NOMO-1 treated with dmso at 0.1 percent for 144 hours (cell line): ENCODE results near the gene NPSR1.

Experiments
- DNase-seq: peaks from one replicate; lab custom pipeline; 2025; ENCODE audit not compliant: unreplicated experiment; lab: John Stamatoyannopoulos, UW

The NPSR1 gene

DNA sequence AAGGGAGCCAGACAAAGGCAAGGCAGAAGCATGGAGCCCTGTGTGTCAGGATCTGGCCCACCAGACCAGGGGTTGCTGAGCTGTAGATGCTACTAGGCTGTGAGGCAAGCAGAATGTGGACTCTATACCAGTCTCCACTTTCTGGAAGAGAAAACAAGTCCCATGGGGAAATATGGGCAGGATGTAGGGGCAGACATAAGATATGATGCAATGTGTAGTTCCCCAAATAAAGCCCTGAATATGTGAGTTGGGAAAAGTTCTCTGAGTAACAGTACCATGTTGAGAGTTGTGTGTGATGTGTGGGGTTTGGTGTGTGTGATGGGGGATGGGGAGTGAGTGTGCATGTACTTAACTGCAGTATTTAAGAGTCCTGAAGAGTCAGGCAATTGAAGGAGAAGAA, 62.3 kb downstream of the NPSR1 start:
- no peak for DNase-seq

DNA sequence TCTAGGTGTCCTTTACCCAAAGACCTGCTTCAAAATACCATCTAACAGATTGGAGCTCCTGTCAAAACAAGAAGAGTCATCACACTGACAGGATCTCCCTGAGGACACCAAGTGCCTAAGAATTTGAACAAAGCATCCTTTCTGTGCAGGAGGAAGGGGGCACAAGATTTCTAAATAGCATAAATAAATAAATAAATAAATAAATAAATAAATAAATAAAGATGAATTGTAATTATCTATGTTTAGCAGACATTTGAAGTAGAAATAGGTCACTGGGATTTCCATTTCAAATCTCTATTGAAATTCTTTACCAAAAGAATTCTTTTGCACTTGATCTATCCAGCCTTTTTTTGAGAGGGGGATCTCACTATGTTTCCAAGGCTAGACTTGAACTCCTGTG, 65.3 kb downstream of the NPSR1 start:
- no peak for DNase-seq

DNA sequence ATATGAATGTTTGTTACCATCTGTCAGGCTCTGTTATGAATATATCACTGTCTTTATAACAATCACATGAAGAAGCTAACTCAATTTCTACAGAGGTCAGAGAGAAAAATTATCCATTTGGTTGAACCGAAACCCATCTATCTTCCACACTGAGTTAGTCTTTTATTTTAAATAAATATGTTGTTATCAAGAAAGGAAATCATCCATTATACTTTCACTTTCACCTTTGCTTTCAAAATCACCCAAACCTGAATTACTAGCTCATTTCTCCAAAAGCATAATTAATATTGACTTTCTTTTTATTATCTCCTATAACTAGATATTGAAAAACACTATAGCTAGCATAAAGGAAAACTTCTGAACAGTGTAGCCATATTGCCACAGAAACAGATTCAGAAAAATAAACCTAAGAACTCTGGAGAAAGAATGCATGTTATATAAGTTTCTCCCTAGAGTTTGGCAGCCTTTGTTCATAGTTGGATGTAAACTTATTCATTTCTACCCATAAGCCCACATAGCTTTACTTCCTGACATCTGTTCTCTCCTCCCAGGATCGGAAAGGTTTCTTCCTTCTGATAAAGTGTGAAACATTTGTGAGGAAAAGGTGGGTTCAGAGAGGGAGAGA, 66.0 kb downstream of the NPSR1 start:
- no peak for DNase-seq

DNA sequence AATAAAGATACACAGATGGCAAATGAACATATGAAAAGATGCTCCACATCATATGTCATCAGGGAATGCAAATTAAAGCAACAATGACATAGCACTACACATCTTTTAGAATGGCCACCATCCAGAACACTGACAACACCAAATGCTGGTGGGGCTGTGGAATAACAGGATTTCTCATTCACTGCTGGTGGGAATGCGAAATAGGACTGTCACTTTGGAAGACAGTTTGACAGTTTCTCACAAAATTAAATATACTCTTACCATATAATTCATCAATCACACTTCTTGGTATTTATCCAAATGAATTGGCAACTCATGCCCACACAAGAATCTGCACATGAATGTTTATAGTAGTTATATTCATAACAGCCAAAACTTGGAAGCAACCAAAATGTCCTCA, 68.2 kb downstream of the NPSR1 start:
- DNase-seq, result no peak

DNA sequence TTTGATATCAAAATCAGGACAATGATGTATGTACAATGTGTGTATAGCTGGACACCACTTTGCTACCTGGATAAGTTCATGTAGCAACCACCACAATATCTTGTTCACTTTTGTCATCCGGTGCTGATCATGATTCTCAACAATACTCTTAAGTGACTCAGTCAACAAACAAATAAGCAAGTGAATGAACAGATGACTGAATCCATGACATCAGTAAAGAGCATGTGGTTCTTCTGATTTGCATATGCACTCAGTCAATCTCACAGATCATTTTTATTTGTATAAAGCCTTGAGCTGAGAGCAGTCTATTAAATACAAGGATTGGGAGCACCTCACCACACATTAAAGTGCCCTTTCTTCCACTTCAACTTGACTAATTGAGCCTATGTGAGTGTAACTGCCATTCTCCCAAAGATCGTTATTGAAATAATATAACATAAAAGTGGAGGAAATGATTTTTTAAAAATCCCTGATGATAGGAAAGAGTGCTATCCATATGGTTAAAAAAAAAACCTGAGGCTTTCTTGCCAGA, 69.5 kb downstream of the NPSR1 start:
- no peak for DNase-seq

DNA sequence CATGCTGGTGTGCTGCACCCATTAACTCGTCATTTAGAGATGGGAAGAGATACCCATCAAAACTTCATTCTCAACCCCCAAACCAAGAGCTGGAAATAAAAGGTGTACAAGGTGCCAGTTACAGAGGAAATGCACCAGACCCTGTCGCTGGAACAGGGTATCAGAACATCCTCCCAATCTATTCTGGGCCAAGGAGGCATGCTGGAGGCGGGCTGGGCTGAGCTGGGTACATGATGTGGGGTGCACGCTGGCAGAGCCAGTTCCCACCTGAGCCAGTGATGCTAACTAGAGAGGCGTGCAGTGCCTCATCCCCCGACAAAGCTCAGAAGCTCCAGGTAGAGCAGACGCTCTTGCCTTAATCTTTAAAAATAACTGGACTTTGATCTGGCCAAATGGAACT, 70.1 kb downstream of the NPSR1 start:
- no peak for DNase-seq

DNA sequence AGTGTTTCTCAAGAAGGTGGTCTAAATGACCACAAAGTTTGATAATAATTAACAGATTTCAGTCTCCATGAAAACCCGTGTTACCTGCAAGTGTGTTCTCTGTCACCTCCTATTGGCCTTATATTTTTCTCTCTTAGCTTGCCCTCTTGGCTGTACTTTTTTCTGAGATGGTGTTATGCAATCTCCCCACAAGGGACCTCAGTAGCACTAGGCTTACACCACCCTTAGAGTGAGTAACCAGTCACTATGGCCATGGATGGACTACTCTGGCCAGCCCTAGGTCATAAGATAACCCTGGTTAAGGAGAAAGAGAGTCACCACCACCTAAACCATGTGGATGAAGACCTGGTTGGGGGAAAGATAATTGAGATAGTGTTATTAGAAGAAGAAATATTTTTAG, 76.8 kb downstream of the NPSR1 start:
- no peak for DNase-seq

DNA sequence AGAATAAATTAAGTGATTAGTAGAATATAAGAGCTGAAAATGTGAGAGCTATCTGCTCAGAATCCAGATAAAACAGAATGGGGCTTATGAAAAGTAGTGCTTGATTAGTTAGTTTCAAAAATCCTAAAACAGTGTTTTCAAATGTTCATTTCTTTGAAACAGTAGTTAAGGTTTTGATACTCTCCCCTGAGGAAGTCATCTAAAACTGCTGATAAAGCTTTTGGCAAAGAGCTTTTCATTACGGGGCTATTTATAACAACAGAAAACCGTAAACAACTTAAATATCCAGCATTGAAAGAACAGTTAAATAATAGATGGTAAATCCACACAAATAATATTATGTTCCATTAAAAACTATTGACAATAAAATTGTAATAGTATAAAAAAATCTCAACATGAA, 77.5 kb downstream of the NPSR1 start:
- DNase-seq, result no peak

DNA sequence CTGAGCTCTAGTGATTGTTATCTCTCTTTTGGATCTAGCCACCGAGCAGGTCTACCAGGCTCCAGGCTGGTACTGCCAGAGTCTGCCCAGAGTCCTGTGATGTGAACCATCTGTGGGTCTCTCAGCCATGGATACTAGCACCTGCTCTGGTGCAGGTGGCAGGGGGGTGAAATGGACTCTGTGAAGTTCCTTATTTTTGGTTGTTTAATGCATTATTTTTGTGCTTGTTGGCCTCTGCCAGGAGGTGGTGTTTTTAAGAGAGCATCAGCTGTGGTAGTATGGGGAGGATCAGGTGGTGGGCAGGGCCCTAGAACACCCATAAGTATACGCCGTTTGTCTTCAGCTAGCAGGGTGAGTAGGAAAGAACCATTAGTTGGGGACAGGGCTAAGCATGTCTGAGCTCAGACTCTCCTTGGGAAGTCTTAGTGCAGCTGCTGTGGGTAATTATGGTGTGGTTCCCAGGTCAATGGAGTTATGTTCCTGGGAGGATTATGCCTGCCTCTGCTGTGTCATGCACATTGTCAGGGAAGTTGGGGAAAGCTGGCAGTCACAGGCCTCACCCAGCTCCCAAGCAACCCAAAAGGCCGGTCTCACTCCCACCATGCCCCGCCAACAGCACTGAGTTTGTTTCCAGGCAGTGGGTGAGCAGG, 81.8 kb downstream of the NPSR1 start:
- no peak for DNase-seq

DNA sequence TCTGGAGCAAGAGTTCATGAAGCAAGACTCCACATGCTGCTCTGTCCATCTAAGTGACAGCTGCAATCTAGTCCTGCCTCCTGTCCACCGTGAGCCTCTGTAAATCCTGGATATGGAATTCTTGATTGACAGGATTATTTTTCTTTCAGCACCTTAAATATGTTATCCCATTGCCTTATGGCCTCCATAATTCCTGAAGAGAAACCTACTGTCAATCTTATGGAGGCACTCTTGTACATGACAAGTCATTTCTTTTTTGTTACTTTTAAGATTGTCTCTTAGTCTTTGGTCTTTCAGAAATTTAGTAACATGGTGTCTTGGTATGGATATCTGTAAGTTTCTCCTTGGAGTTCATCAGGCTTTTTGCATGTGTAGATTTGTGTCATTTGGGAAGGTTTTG, 82.8 kb downstream of the NPSR1 start:
- no peak for DNase-seq

DNA sequence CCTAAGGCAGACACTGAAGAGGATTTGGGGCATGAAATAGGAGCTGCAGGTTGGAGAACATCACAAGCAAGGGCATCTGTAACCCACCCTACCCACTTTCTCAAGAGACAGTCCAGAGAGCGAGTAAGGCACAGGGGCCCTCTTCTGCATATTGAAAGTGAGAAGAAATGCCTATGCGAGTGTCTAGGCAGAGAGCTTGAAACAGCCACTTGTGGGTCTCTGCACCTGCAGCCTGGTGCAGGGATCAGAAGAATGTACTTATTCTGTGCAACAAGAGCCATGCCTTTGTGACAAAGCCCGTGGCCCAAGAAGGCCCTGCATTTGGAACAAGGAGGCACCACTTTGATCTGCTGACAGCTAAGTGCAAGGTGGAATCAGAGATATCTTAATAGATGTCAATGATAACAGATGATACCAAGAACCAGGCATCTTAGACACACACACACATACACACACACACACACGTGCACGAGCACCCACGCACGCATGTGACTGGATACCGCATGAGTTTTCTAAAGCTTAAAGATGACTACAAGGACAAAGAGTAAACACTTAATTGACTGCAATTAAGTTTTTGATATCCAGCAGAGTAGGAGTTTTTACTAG, 89.3 kb downstream of the NPSR1 start:
- no peak for DNase-seq

DNA sequence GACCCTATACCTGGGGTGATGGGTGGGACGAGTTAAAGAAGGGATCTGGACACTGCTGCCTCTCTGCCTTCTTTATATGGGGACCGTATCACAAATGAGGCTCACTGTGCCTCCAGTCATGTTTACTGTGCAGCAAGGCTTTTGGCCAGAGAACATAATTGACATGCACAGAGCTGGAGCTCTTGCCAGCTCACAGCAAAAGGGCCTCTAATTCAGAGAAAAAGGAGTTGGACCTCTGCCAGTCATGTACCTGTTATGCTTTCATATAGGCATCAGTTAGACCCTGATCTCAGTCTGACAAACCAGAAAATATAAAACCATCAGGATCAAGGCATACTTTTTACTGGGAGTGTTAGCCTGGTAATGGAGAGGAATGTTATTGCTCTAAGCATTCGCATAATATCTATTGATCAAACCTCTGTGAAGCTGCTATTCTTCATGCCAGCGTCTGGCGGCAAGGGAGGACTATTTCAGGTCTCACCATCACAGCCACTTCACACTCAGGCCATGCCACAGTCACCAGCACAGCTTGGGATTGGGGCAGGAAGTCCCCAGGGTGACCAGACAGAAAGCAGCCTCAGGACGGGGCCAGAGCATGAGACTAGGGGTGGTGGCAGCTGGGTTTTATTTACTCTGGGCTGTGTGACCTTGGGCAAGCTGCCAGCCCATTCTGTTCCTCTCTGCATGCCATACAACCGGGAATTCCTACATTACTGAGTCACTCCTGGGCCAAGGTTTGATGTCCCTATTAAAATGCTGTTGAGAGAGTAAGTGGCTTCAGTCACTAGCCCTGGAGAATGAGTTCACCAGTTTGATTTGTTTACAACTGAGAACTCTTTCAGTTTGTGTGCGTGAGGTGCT, 90.1 kb downstream of the NPSR1 start:
- no peak for DNase-seq

DNA sequence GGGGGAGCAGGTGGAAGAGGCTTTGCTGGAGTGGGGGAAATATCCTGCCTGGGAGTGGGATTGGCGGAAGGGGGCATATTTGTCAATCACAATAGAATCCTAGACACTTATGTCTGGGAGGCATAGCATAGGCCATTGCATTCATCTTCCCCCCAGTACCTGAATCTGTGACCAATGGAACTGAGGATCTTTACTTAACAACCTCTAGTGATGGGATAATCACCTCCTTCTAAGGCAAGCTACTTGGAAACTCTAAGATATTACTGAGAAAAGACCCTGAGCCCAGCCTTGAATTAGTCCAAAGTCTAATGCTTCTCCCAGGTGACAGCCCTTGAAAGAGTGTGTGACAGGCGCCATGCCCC, 90.7 kb downstream of the NPSR1 start:
- no peak for DNase-seq

DNA sequence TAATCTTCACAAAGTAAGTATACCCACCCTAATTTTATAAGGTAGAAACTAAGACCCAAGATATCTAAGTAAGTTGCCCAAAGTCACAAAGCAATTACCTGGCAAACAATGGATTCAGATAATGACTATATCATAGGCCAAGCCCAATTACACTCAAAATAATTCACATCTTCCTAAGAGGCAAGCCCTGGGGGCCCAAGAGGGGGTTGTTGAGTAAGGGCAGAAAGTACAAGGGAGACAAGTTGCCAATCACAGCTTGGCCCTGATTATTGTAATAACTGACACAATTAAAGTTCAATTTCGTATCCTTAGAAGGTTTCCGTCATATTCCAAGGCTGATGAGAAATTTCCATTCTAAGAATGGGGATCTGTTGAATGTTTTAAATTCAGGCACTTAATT, 91.4 kb downstream of the NPSR1 start:
- no peak for DNase-seq

DNA sequence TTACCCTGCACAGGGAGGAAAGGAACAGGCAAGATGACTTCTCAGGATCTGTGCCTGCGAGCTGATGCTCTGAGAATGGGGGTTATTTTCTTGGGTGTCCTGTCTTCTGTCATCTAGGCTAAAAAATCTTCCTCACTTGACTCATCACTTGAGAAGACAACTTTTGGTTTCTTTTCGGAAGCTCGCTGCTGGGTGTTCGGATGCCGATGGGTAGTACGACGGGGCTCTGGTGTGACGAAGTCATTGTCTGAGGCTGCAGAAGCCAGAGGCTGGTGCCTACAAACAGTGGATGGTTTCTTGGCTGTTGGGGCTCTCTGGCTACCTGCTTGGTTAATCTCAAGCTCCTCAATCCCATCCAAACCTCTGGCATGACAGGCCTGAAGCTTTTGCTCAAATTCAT, 92.2 kb downstream of the NPSR1 start:
- DNase-seq, result no peak

DNA sequence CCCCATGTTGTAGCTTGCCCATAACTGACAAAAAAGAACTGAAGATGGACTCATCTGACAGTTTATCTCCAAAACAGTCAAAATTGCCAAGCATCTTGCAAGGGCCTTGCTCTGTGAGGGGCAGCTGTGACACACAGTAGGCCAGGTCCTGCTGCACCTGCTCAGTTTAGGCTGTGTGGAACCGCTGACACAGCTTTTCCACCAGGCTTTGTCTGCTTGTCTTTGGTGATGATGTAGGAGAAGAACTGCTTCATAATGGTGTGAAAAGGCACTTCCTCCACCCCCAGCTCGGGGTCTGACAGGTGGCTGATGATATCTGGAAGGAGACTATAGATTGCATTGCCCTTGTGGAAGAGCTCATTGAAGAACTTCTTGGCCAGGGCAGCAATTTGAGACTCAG, 92.6 kb downstream of the NPSR1 start:
- DNase-seq, result no peak

DNA sequence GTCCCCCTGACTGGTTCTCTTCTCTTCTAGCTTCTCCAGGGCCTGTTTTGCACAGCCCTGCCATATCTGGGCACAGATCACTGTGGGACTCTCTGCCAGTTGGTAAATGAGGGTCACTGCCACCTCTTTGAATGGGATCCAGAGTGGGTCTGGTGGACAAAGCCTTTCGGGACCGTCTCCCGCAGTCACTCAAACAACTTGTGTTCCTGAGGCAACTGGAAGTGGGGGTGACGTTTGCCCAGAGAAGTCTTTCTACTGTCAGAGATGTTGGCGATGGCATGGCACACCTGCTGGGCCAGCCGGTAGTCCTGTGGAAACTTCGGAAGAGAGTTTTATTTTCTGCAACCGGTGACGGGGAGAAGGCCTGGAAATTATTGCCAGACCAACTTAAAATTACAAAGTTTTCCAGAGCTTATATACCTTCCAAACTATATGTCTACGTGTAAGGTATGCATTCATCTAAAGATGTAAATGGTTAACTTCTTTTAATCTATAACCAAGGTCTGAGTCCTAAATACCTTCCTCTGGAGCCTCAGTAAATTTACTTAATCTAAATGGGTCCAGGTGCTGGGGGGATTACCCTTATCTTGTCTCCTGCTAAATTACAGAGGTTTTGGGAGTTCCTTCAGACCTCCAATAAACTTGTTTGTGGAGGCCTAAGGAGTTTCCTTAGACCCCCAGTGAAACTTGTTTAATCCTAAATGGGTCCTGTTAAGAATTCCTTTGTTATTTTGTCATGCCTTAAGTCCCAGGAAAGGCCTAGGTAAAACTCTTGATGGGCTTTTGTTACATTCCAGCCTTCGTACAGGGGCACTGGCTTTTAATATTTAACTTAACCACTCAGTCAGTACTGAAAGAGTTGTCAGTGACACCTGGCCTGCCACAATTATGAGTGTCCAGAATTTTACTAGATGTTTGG, 94.0 kb downstream of the NPSR1 start:
- no peak for DNase-seq

DNA sequence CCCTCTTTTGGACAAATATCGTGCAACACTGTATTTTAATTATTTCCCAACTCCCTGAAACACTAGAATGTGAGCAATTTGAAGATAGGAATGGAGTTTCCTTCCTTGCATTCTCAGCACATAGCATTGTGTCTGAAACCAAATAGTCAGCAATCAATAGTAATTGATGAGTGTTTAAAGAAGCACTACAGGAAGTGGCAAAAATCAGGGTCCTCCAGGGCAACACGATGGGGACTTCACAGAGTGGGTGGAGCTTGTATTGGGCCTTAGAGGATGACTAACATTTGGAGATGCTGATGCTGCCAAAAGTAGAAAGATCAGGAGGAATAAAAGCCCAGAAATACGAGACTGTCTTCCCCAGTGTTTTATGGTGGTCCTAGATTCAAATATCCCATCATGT, 94.9 kb downstream of the NPSR1 start:
- DNase-seq, result no peak

DNA sequence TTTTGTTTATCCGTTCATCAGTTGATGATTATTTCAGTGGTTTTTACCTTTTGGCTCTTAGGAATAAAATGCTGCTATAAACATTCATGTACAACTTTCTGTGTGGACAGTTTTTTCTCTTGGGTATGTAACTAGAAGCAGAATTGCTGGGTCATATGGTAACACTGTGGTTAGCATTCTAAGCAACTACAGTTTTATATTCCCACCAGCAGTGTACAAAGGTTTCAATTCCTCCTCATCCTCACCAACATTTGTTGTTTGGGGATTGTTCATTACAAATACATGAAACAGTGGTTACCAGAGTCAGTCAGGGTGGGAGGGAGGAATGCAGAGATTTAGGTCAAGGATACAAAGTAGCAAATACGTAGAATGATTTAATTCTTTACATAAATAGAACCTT, 97.0 kb downstream of the NPSR1 start:
- DNase-seq, result peak; percentile 7

DNA sequence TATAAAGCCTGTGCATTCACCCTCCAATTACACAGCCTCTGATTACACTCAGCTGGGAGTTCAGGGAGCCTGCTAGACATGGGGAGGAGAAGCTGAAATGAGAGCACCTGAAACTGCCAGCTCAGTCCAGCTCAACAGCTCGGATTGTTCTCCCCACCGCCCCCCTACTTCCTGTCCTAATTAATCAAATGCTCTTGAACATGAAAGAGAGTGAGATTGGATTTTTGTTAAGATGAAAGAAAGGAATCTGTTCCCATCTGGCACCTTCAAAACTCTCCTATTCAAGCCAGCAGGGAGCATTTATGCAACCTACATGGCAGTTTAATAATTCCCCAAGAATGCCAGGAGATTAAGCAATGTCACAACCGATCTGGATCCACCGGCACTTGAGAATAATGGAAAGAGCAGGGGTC, 98.0 kb downstream of the NPSR1 start:
- DNase-seq, result no peak

DNA sequence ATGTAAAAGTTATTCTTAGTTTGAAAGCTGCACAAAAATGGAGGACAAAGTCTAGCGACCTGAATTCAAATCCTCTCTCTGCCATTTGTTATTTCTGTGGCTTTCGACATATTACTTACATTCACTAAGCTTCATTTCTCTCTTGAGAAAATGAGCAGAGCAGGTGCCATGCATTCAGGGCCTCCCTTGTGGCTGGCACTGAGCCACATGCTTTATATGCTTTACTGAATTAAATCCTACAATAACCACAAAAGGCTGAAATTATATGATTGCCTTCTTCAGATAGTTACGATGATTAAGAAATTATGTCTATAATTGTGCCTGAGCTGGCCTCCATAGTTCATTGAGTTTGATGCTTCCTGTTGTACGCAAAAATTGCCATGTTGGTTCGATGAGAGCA, 98.7 kb downstream of the NPSR1 start:
- no peak for DNase-seq
